Stimulated activated CD4-positive, alpha-beta T cell treated with anti-CD3 and anti-CD28 coated beads, Interleukin-15, amount 100 ng/mL, for 24 hours (primary cell): ENCODE measurements around the gene PTTG1IP.

Source experiments
- DNase-seq: peaks from one replicate; pipeline ENCODE4 v3.0.0-alpha.2; 2020

The PTTG1IP gene

GRCh38 chr21:44819283-44820243 lies 53.9 kb downstream of the PTTG1IP start:
- no peak for DNase-seq

- no peak for DNase-seq
These were observed 54.9 kb downstream of the PTTG1IP start for GRCh38 chr21:44818640-44819011.

- DNase-seq = peak; percentile 86
These were observed 55.4 kb downstream of the PTTG1IP start, which contains the start of gene SUMO3 for GRCh38 chr21:44817914-44818639. TSS of gene SUMO3 (minus strand) at chr21:44818062. CDS start at chr21:44817968, 94 bp downstream.

GRCh38 chr21:44817506-44817880 lies 56.0 kb downstream of the PTTG1IP start:
- DNase-seq = peak; percentile 94

- DNase-seq = no peak
These were observed 56.6 kb downstream of the PTTG1IP start for GRCh38 chr21:44816761-44817505.

- no peak for DNase-seq
These were observed 57.5 kb downstream of the PTTG1IP start for GRCh38 chr21:44815852-44816628.

GRCh38 chr21:44815225-44815624 lies 58.3 kb downstream of the PTTG1IP start:
- no peak for DNase-seq

- no peak for DNase-seq
These were observed 58.9 kb downstream of the PTTG1IP start for GRCh38 chr21:44814498-44815023.

- DNase-seq = no peak
These were observed 59.8 kb downstream of the PTTG1IP start for GRCh38 chr21:44813727-44814126.

GRCh38 chr21:44813149-44813548 lies 60.3 kb downstream of the PTTG1IP start:
- DNase-seq = no peak

GRCh38 chr21:44812640-44813039 lies 60.9 kb downstream of the PTTG1IP start:
- DNase-seq = no peak

- DNase-seq = no peak
These were observed 62.7 kb downstream of the PTTG1IP start for GRCh38 chr21:44810779-44811178.

GRCh38 chr21:44805859-44806258 lies 67.6 kb downstream of the PTTG1IP start:
- no peak for DNase-seq

GRCh38 chr21:44805226-44805625 lies 68.3 kb downstream of the PTTG1IP start:
- DNase-seq = no peak

- no peak for DNase-seq
These were observed 68.7 kb downstream of the PTTG1IP start for GRCh38 chr21:44804762-44805161.

- DNase-seq = no peak
These were observed 69.8 kb downstream of the PTTG1IP start for GRCh38 chr21:44803651-44804050.

- peak; percentile 22 for DNase-seq
These were observed 70.9 kb downstream of the PTTG1IP start for GRCh38 chr21:44802396-44803153.

GRCh38 chr21:44801468-44802395 lies 71.8 kb downstream of the PTTG1IP start, which contains the start of gene UBE2G2:
TSS of gene UBE2G2 (minus strand) at chr21:44801820. CDS start at chr21:44801748, 72 bp downstream.
- peak; percentile 90 for DNase-seq

- DNase-seq = no peak
These were observed 72.5 kb downstream of the PTTG1IP start for GRCh38 chr21:44800971-44801467.

GRCh38 chr21:44800103-44800502 lies 73.4 kb downstream of the PTTG1IP start:
- peak; percentile 31 for DNase-seq
